H9 (cell line): ENCODE results near the gene THOP1. TPM values are rescaled to one million over a fixed set of nuclear protein-coding genes. Genes with fewer than 3 reads are reported as not detected.

Experiments used
- DNase-seq: peaks from one replicate; pipeline ENCODE4 v3.0.0-alpha.2; 2017
- H2AFZ ChIP-seq: one replicate; pipeline ENCODE4 v1.6.1; 2013; ENCODE audit warnings: mild to moderate bottlenecking, low read length, control low read depth, moderate library complexity
- H2AK5ac ChIP-seq: 2 replicates; pipeline ENCODE4 v1.6.1; 2013; ENCODE audit warnings: low read length, control low read depth, mixed read lengths; ENCODE audit not compliant: insufficient read length
- H2BK120ac ChIP-seq: one replicate; pipeline ENCODE4 v1.6.1; 2013; ENCODE audit warnings: low read depth, mild to moderate bottlenecking, low read length, control low read depth, inconsistent platforms; ENCODE audit not compliant: poor library complexity, severe bottlenecking
- H2BK12ac ChIP-seq: 2 replicates; pipeline ENCODE4 v1.6.1; 2013; ENCODE audit warnings: low read length, control low read depth, mixed read lengths, low read depth; ENCODE audit not compliant: insufficient read length
- H2BK15ac ChIP-seq: 2 replicates; pipeline ENCODE4 v1.6.1; 2013; ENCODE audit warnings: low read depth, low read length, control low read depth
- H2BK20ac ChIP-seq: one replicate; pipeline ENCODE4 v1.6.1; 2013; ENCODE audit warnings: low read depth, mild to moderate bottlenecking, low read length, control low read depth, inconsistent platforms; ENCODE audit not compliant: poor library complexity, severe bottlenecking
- H2BK5ac ChIP-seq: 2 replicates; pipeline ENCODE4 v1.6.1; 2013; ENCODE audit warnings: low read length, control low read depth, mixed read lengths; ENCODE audit not compliant: insufficient read length
- H3K14ac ChIP-seq: 2 replicates; pipeline ENCODE4 v1.6.1; 2013; ENCODE audit warnings: low read length, control low read depth; ENCODE audit not compliant: insufficient read depth
- H3K18ac ChIP-seq: 2 replicates; pipeline ENCODE4 v1.6.1; 2013; ENCODE audit warnings: low read depth, mild to moderate bottlenecking, mixed read lengths, low read length, control low read depth; ENCODE audit not compliant: insufficient read length
- H3K23ac ChIP-seq: 2 replicates; pipeline ENCODE4 v1.6.1; 2013; ENCODE audit warnings: low read length, control low read depth, mixed read lengths, low read depth; ENCODE audit not compliant: insufficient read length
- H3K23me2 ChIP-seq: 2 replicates; pipeline ENCODE4 v1.6.1; 2013; ENCODE audit warnings: low read depth, mild to moderate bottlenecking, mixed read lengths, low read length, control low read depth; ENCODE audit not compliant: insufficient read length, poor library complexity, severe bottlenecking
- H3K27ac ChIP-seq: 2 replicates; pipeline ENCODE4 v1.5.1; 2013; ENCODE audit warnings: low read length, control low read depth, mixed read lengths, low read depth; ENCODE audit not compliant: insufficient read length
- H3K27me3 ChIP-seq: 2 replicates; pipeline ENCODE4 v1.6.1; 2013; ENCODE audit warnings: low read length, control low read depth, inconsistent platforms; ENCODE audit not compliant: insufficient read depth
- H3K4ac ChIP-seq: 2 replicates; pipeline ENCODE4 v1.6.1; 2013; ENCODE audit warnings: low read depth, mild to moderate bottlenecking, control low read depth, inconsistent platforms, low read length, moderate library complexity
- H3K4me1 ChIP-seq: 2 replicates; pipeline ENCODE4 v1.6.1; 2013; ENCODE audit warnings: low read length, control low read depth, inconsistent platforms; ENCODE audit not compliant: insufficient read depth
- H3K4me2 ChIP-seq: 2 replicates; pipeline ENCODE4 v1.6.1; 2013; ENCODE audit warnings: low read length, control low read depth, mixed read lengths; ENCODE audit not compliant: insufficient read length, insufficient read depth
- H3K56ac ChIP-seq: 2 replicates; pipeline ENCODE4 v1.6.1; 2013; ENCODE audit warnings: low read depth, mild to moderate bottlenecking, mixed read lengths, low read length, control low read depth; ENCODE audit not compliant: insufficient read length
- H3K79me1 ChIP-seq: 2 replicates; pipeline ENCODE4 v1.6.1; 2013; ENCODE audit warnings: low read depth, mild to moderate bottlenecking, moderate library complexity, low read length, control low read depth, inconsistent platforms; ENCODE audit not compliant: insufficient read depth, poor library complexity, severe bottlenecking
- H3K79me2 ChIP-seq: 2 replicates; pipeline ENCODE4 v1.6.1; 2013; ENCODE audit warnings: low read length, control low read depth, inconsistent platforms; ENCODE audit not compliant: insufficient read depth
- H3K9ac ChIP-seq: 2 replicates; pipeline ENCODE4 v1.6.1; 2013; ENCODE audit warnings: low read length, control low read depth, mixed read lengths; ENCODE audit not compliant: insufficient read length; ENCODE audit errors: extremely low read depth
- H3K9me3 ChIP-seq: one replicate; pipeline ENCODE4 v1.6.1; 2013; ENCODE audit warnings: low read depth, low read length, inconsistent platforms; ENCODE audit not compliant: control insufficient read depth
- H3T11ph ChIP-seq: one replicate; pipeline ENCODE4 v1.6.1; 2013; ENCODE audit warnings: mild to moderate bottlenecking, low read length, control low read depth, inconsistent platforms
- H4K20me1 ChIP-seq: one replicate; pipeline ENCODE4 v1.6.1; 2013; ENCODE audit not compliant: control insufficient read depth, insufficient read length, insufficient read depth
- H4K5ac ChIP-seq: 2 replicates; pipeline ENCODE4 v1.6.1; 2013; ENCODE audit warnings: low read depth, mild to moderate bottlenecking, mixed read lengths, low read length, control low read depth; ENCODE audit not compliant: insufficient read length
- H4K8ac ChIP-seq: replicated peaks from 2 replicates; pipeline ENCODE4 v1.6.1; 2013; ENCODE audit warnings: low read length, control low read depth, mixed read lengths, low read depth; ENCODE audit not compliant: insufficient read length
- H4K91ac ChIP-seq: 2 replicates; pipeline ENCODE4 v1.6.1; 2013; ENCODE audit warnings: low read depth, mild to moderate bottlenecking, moderate library complexity, mixed read lengths, low read length, control low read depth; ENCODE audit not compliant: insufficient read length
- H3K27ac Mint-ChIP-seq, 3 experiments: 2 replicates in 2 of 3; 3 replicates in 1 of 3; pipeline ENCODE4 v1.8.0; 2020 to 2021; ENCODE audit warnings: mixed read lengths in 3 of 3, mild to moderate bottlenecking in 1 of 3, moderate library complexity in 1 of 3
- H3K27me3 Mint-ChIP-seq: 2 replicates; pipeline ENCODE4 v1.8.0; 2021; ENCODE audit warnings: low read depth, mild to moderate bottlenecking, moderate library complexity, mixed read lengths
- H3K36me3 Mint-ChIP-seq, 3 experiments: 2 replicates in 2 of 3; 3 replicates in 1 of 3; pipeline ENCODE4 v1.8.0; 2020 to 2021; ENCODE audit warnings: low read depth in 3 of 3, mixed read lengths in 3 of 3; ENCODE audit not compliant: insufficient read depth in 1 of 3
- H3K4me1 Mint-ChIP-seq, 2 experiments: 2 replicates each; pipeline ENCODE4 v1.8.0; 2020; ENCODE audit warnings: mixed read lengths in 2 of 2
- H3K4me3 Mint-ChIP-seq, 2 experiments: 2 replicates in 1 of 2; 3 replicates in 1 of 2; pipeline ENCODE4 v1.8.0; 2020 to 2021; ENCODE audit warnings: mild to moderate bottlenecking in 2 of 2, mixed read lengths in 2 of 2, moderate library complexity in 1 of 2
- H3K9me3 Mint-ChIP-seq, 2 experiments: 2 replicates in 1 of 2; 3 replicates in 1 of 2; pipeline ENCODE4 v1.8.0; 2020; ENCODE audit warnings: mild to moderate bottlenecking in 2 of 2, mixed read lengths in 2 of 2, moderate library complexity in 1 of 2
- CTCF ChIP-seq: fragments of 200-600 bp; sonication (generic); conservative IDR thresholded peaks from 3 replicates; pipeline ENCODE4 v1.8.0; 2021; ENCODE audit warnings: antibody characterized with exemption, mild to moderate bottlenecking
- WGBS: extraction: QIAGEN DNeasy Blood & Tissue Kit; methylation state at CpG from one replicate; pipeline ENCODE4 v1.1.7; 2013; ENCODE audit warnings: missing lambda C conversion rate, low lambda C conversion rate, mixed read lengths; ENCODE audit not compliant: insufficient read length; ENCODE audit errors: extremely low coverage; 5-methylcytosine and 5-hydroxymethylcytosine counted together
- total RNA-seq: library from RNA; stranded (reverse); gene quantifications from 2 replicates; pipeline ENCODE4 v1.2.1, GENCODE V29; 2021

The THOP1 gene
- total RNA-seq, 1 experiment from 2014 or later: 150 TPM

- no peak overlapping the region for H3K4me2 ChIP-seq
- no CpG with 5 or more reads among the region's 16 CpGs for WGBS
- Mint-ChIP-seq H3K27me3 (no peaks in the 10 kb centered on the region), H3K36me3 (peaks cover 43 to 81% (median 78%) of the 10 kb centered on the region in 3 experiments), H3K9me3 (no peaks in the 10 kb centered on the region), H3K27ac (no peak overlapping the region), H3K4me3 (no peak overlapping the region), H3K4me1 (peaks cover 4 to 11% of the 10 kb centered on the region in 2 experiments; a peak in 3 of 4 replicates)
- H3K23ac ChIP-seq: no peak overlapping the region
- no peaks in the 10 kb centered on the region for H3K4me1 ChIP-seq
- H3K9ac ChIP-seq: no peak overlapping the region
- no peak overlapping the region for H2AFZ ChIP-seq
- H4K5ac ChIP-seq: no peak overlapping the region
- no peak overlapping the region for H3K27ac ChIP-seq
- no peak overlapping the region for H4K8ac ChIP-seq
- H3K9me3 ChIP-seq: no peaks in the 10 kb centered on the region
- no peak overlapping the region for H2BK15ac ChIP-seq
- no peaks in the 10 kb centered on the region for H3K27me3 ChIP-seq
- no peaks in the 10 kb centered on the region for H4K20me1 ChIP-seq
- H3K23me2 ChIP-seq: no peaks in the 10 kb centered on the region
- H3T11ph ChIP-seq: no peak overlapping the region
- no peak overlapping the region for H2BK12ac ChIP-seq
- H2BK20ac ChIP-seq: no peak overlapping the region
- DNase-seq: no peak
- H3K4ac ChIP-seq: no peak overlapping the region
- peaks cover 7% of the 10 kb centered on the region; the same call in 1 of the 2 replicates for H3K79me2 ChIP-seq
- H2AK5ac ChIP-seq: no peak overlapping the region
- H3K18ac ChIP-seq: no peak overlapping the region
- H2BK120ac ChIP-seq: no peak overlapping the region
- no peak overlapping the region for H2BK5ac ChIP-seq
- H3K56ac ChIP-seq: no peak overlapping the region
- no peak overlapping the region for H4K91ac ChIP-seq
- H3K79me1 ChIP-seq: peaks cover 9% of the 10 kb centered on the region
- no peak overlapping the region for H3K14ac ChIP-seq
- TF ChIP-seq CTCF: no peak
Measured at GRCh38 chr19:2791440-2791839, 6.1 kb downstream of the THOP1 start.
